Lung (tissue), 12 donors: ENCODE data around the gene OR10K1. TPM values are rescaled to one million over a fixed set of nuclear protein-coding genes. Genes with fewer than 3 reads are reported as not detected.

Source experiments
- ATAC-seq: fragments of 200-7000 bp; cut with Tn5 transposase; one replicate; pipeline ENCODE4 v1.9.1; 2020; ENCODE audit warnings: moderate number of reproducible peaks; ENCODE audit not compliant: insufficient read depth, low FRiP score
- DNase-seq, 3 donors: peaks; one replicate each; pipeline ENCODE4 v3.0.0-alpha.2; 2013 to 2017
- H3K27ac ChIP-seq, 2 donors: one replicate each; pipeline ENCODE4 v1.5.1; 2013; ENCODE audit warnings: mild to moderate bottlenecking in 2 of 2, moderate library complexity in 2 of 2, control low read depth in 1 of 2, inconsistent platforms in 1 of 2, low read depth in 1 of 2, low read length in 1 of 2
- H3K27me3 ChIP-seq, 3 donors: one replicate each; pipeline ENCODE4 v1.5.1; 2013; ENCODE audit warnings: low read length in 2 of 3; ENCODE audit not compliant: control insufficient read depth in 3 of 3, insufficient read depth in 3 of 3
- H3K36me3 ChIP-seq, 4 donors: one replicate each; pipeline ENCODE4 v1.5.1; 2013; ENCODE audit warnings: low read length in 4 of 4, mild to moderate bottlenecking in 1 of 4, moderate library complexity in 1 of 4; ENCODE audit not compliant: control insufficient read depth in 4 of 4, insufficient read depth in 4 of 4
- H3K4me1 ChIP-seq, 5 donors: one replicate each; pipeline ENCODE4 v1.5.1; 2013; ENCODE audit warnings: low read length in 5 of 5, mild to moderate bottlenecking in 2 of 5, moderate library complexity in 1 of 5; ENCODE audit not compliant: control insufficient read depth in 5 of 5, insufficient read depth in 5 of 5
- H3K4me3 ChIP-seq: one replicate; pipeline ENCODE4 v1.5.1; 2013; ENCODE audit warnings: mild to moderate bottlenecking, control low read depth, moderate library complexity
- H3K9ac ChIP-seq, 2 donors: one replicate each; pipeline ENCODE4 v1.5.1; 2013; ENCODE audit warnings: low read length in 2 of 2, control low read depth in 1 of 2; ENCODE audit not compliant: insufficient read depth in 1 of 2
- H3K9me3 ChIP-seq, 4 donors: one replicate each; pipeline ENCODE4 v1.5.1; 2013; ENCODE audit warnings: low read length in 3 of 4, mild to moderate bottlenecking in 1 of 4, moderate library complexity in 1 of 4; ENCODE audit not compliant: control insufficient read depth in 4 of 4, insufficient read depth in 3 of 4
- CTCF ChIP-seq: IDR thresholded peaks from 2 replicates; pipeline ENCODE4 v1.5.1; 2012; ENCODE audit warnings: mild to moderate bottlenecking; ENCODE audit errors: control extremely low read depth, extremely low read depth
- WGBS, 2 donors: extraction: QIAGEN DNeasy Blood & Tissue Kit; methylation state at CpG; one replicate each; pipeline ENCODE4 v1.1.7; 2013; 5-methylcytosine and 5-hydroxymethylcytosine counted together
- polyA plus RNA-seq, 2 donors: library from polyadenylated mRNA; stranded (reverse); fragments of 200-250 nt; gene quantifications; one replicate each; pipeline ENCODE4 v1.2.1, GENCODE V29; 2013
- total RNA-seq, 2 donors: library from RNA; depleted of rRNA in 1 of 2; stranded (reverse); fragments of >200 nt in 1 of 2; gene quantifications; one replicate each; pipeline ENCODE4 v1.2.1, GENCODE V29; 2014 to 2021
- donor health status: control.
- donor health status: control.
- donor health status: Bipolar disorder and iron deficiency.
- donor health status: healthy.
- donor health status: DM: yes; HTN: yes; CAD: no.

The OR10K1 gene
- total and polyA plus RNA-seq, 4 donors, result not detected

DNA sequence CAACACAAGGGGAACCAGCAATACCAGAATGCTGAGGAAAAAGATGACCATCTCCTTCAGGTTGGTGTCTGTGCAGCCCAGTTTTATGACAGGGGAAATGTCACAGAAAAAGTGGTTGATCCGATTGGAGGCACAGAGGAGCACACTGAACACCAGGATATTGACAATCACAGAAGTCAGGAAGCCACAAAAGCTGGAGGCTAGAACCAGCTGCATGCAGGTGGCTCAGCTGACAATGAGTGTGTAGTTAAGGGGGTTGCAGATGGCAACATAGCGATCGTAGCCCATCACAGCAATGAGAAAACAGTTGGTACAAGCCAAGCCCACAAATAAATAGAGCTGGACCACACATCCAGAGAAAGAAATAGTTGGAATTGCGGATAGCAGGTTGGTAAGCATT, 16.3 kb upstream of the OR10K1 start:
- Histone ChIP-seq H3K27me3 (no peaks in the 10 kb centered on the region), H3K4me3 (no peak overlapping the region), H3K9me3 (peaks cover 0 to 2% (median 0%) of the 10 kb centered on the region in 4 donors), H3K9ac (no peak overlapping the region), H3K27ac (no peak overlapping the region), H3K36me3 (no peaks in the 10 kb centered on the region), H3K4me1 (no peaks in the 10 kb centered on the region)
- DNase-seq (no peak), ATAC-seq (no peak)
- WGBS, 2 donors, result 85 to 91% methylated on average over 4 of the region's 4 CpGs
- no peak for TF ChIP-seq CTCF

- DNase-seq, result no peak
- TF ChIP-seq CTCF, result no peak
- Histone ChIP-seq H3K36me3 (no peaks in the 10 kb centered on the region), H3K27me3 (no peaks in the 10 kb centered on the region), H3K4me1 (no peaks in the 10 kb centered on the region), H3K9ac (no peak overlapping the region), H3K27ac (no peak overlapping the region), H3K9me3 (peaks cover 0 to 3% (median 0%) of the 10 kb centered on the region in 4 donors), H3K4me3 (no peak overlapping the region)
- 87 to 97% methylated on average over 1 of the region's 1 CpG for WGBS, 2 donors
- ATAC-seq, result no peak
These were observed 7.1 kb upstream of the OR10K1 start for GRCh38 chr1:158454537-158454936.

- H3K4me3 ChIP-seq, result no peak overlapping the region
- no peak for TF ChIP-seq CTCF
These were observed 4.4 kb upstream of the OR10K1 start for GRCh38 chr1:158457246-158457645.

DNA sequence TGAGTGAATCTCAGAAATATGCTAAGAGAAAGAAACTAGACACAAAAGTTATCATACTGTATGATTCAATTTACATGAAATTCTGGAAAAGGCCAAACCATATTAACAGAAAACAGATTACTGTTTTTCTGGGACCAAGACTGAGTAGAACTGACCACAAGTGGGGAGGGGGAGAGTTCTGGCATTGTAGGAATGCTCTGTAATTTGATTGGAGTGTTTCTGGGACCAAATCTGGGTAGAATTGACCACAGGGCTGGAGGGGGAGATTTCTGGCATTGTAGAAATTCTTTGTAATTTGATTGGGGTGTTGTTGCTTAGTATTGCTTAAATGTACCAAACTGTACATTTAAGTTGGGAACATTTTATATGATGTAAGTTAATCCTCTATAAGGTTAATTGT, 3.4 kb upstream of the OR10K1 start:
- Histone ChIP-seq H3K27me3 (no peaks in the 10 kb centered on the region), H3K9me3 (peaks cover 0 to 3% (median 0%) of the 10 kb centered on the region in 4 donors), H3K4me3 (no peak overlapping the region), H3K36me3 (no peaks in the 10 kb centered on the region), H3K4me1 (no peaks in the 10 kb centered on the region), H3K27ac (no peak overlapping the region), H3K9ac (no peak overlapping the region)
- TF ChIP-seq CTCF, result no peak
- ATAC-seq (no peak), DNase-seq (no peak)

More at GRCh38 chr1:158457246-158457645, 4.4 kb upstream of the OR10K1 start:
- Histone ChIP-seq H3K9ac (no peak overlapping the region), H3K4me1 (no peaks in the 10 kb centered on the region), H3K27ac (no peak overlapping the region), H3K9me3 (peaks cover 0 to 3% (median 0%) of the 10 kb centered on the region in 4 donors), H3K36me3 (no peaks in the 10 kb centered on the region), H3K27me3 (no peaks in the 10 kb centered on the region)
- DNase-seq (no peak), ATAC-seq (no peak)
